Body of pancreas (tissue), 4 donors: ENCODE data around the gene SRSF4.
"Not testable (repeated sequence)": the region's sequence is repeated elsewhere in the genome, so short reads cannot be mapped to it uniquely, and the experiment has no call there.

Source experiments
- CTCF ChIP-seq, 7 experiments: fragments of 450-650 bp in 4 of 7; fragments of 200-600 bp in 3 of 7; sonication (generic) in 3 of 7; IDR thresholded peaks; one replicate each; pipeline ENCODE4 v1.5.1; 2016 to 2019; ENCODE audit warnings: antibody characterized with exemption in 7 of 7
- POLR2A ChIP-seq, 3 donors: fragments of 450-650 bp; IDR thresholded peaks; one replicate each; pipeline ENCODE4 v1.6.1; 2016; ENCODE audit warnings: antibody characterized with exemption in 3 of 3, mild to moderate bottlenecking in 2 of 3

GRCh38 chr1:29108041-29108440 is 73.7 kb downstream of the SRSF4 start:
- not testable (repeated sequence) for TF ChIP-seq POLR2A, CTCF (IDR thresholded peaks at IDR 0.05)
